Measurements from ENCODE around the gene PACS2.

PACS2 gene

DNA sequence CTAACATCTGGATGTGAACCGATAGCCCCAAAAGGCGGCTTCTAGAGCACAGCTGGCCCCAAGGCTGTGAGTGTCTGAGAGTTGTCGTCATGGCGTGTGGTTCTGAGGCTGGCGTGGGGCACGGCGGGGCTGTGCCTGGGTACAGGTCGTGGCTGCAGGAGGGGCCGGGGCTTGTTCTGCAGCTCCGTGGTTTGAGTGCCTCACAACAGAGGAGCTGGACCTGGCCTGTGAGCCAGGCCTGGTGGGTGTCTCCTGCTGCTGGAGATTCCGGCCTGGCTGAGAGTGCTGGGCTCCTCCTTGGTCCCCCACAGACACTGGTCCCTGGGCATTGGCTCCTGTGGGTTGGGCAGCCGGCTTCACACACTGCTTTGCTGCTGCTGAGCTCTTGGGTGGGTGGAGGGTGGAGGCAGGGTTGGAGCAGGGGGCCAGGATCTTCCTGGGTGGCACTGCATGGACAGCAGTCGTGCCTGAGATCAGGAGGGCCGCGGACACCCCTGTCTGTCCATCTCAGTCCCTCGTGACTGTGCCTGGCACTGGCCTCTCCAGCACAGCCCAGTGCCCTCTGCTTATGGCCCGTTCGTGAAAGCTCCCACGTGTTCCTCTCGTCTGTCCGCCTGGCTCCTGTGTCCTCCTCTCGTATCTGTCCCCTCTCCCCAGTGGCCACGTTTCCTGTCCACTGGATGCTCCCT, 52.0 kb downstream of the PACS2 start:
- no peaks in the 10 kb centered on the region for H3K9me2 ChIP-seq (replicated peaks; ENCODE audit: low read depth, low read length)
- no peaks in the 10 kb centered on the region for H3K27me3 ChIP-seq (ENCODE audit: insufficient read depth, low read length, poor library complexity, severe bottlenecking)
- no peaks in the 10 kb centered on the region for H3K79me2 ChIP-seq (ENCODE audit: insufficient read depth, low read length)
- no peaks in the 10 kb centered on the region for H3F3A ChIP-seq (ENCODE audit: low read depth)
- no peak overlapping the region for H2AFZ ChIP-seq (ENCODE audit: low read length)
- no peaks in the 10 kb centered on the region for H3K9me3 ChIP-seq (ENCODE audit: insufficient read depth, low read depth, low read length)
- H3K4me1 ChIP-seq (ENCODE audit: insufficient read depth, low read length, poor library complexity, severe bottlenecking) = no peaks in the 10 kb centered on the region
- no peak overlapping the region for H3K4me3 ChIP-seq (ENCODE audit: low read length, poor library complexity, severe bottlenecking)
- no peak overlapping the region for H3K9ac ChIP-seq (ENCODE audit: low read depth, low read length, poor library complexity, severe bottlenecking)
- no peaks in the 10 kb centered on the region for H4K20me1 ChIP-seq (ENCODE audit: insufficient read depth, low read length, poor library complexity, severe bottlenecking)
- H3K36me3 ChIP-seq (ENCODE audit: insufficient read depth, low read length) = no peaks in the 10 kb centered on the region
- no peak overlapping the region for H3K4me2 ChIP-seq (ENCODE audit: low read depth, low read length, poor library complexity, severe bottlenecking)
- TF ChIP-seq, protein P1, sequence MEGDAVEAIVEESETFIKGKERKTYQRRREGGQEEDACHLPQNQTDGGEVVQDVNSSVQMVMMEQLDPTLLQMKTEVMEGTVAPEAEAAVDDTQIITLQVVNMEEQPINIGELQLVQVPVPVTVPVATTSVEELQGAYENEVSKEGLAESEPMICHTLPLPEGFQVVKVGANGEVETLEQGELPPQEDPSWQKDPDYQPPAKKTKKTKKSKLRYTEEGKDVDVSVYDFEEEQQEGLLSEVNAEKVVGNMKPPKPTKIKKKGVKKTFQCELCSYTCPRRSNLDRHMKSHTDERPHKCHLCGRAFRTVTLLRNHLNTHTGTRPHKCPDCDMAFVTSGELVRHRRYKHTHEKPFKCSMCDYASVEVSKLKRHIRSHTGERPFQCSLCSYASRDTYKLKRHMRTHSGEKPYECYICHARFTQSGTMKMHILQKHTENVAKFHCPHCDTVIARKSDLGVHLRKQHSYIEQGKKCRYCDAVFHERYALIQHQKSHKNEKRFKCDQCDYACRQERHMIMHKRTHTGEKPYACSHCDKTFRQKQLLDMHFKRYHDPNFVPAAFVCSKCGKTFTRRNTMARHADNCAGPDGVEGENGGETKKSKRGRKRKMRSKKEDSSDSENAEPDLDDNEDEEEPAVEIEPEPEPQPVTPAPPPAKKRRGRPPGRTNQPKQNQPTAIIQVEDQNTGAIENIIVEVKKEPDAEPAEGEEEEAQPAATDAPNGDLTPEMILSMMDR (conservative IDR thresholded peaks at IDR 0.05; ENCODE audit: low read length) = no peak
- no peak for TF ChIP-seq EZH2phosphoT487 (IDR thresholded peaks at IDR 0.05; ENCODE audit: borderline replicate concordance)

DNA sequence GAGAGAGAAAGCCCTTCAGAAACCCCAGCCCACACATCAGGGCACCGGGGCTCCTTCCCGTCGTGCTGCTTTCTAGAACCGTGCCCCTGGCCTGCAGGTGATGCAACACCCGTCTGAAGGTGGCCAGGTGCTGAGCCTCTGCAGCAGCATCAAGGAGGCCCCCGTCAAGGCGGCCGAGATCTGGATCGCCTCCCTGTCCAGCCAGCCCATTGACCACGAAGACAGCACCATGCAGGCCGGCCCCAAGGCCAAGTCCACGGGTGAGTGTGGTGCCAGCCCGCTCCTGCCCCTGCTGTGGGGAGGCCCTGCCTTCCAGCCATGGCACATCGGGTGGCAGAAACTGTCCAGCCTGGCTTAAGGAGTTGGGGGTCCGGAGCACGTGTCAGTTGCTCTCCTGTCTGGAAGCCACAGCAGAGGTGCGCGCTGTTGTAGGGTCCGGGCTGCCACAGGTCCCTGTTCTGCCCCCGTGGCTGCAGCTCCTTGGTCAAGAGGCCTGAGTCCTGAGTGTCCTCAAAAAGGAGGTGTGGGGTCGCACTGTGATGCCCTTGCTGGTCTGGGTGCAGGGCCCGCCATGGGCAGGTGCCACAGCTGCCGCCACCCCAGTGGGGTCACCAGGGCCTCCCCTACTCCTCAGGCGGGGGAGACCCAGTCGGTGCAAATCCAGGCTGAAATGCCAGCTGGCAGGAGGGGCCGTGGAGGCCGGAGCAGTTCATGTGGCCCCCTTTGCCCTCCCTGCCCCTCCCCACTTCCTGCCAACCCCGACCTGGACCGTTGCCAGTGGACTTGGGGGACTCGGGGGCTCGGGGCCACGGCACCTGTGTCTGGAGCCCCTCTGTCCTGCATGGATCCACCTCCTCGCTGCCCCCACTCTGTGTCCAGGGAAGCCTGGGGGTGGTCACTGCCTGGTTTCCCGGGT, 52.8 kb downstream of the PACS2 start:
- Histone ChIP-seq H3K4me3 (ENCODE audit: low read length, poor library complexity, severe bottlenecking) (no peak overlapping the region), H3K79me2 (ENCODE audit: insufficient read depth, low read length) (no peaks in the 10 kb centered on the region), H2AFZ (ENCODE audit: low read length) (no peak overlapping the region), H4K20me1 (ENCODE audit: insufficient read depth, low read length, poor library complexity, severe bottlenecking) (no peaks in the 10 kb centered on the region), H3K4me2 (ENCODE audit: low read depth, low read length, poor library complexity, severe bottlenecking) (no peak overlapping the region), H3K9me2 (replicated peaks; ENCODE audit: low read depth, low read length) (no peaks in the 10 kb centered on the region), H3K36me3 (ENCODE audit: insufficient read depth, low read length) (no peaks in the 10 kb centered on the region), H3K4me1 (ENCODE audit: insufficient read depth, low read length, poor library complexity, severe bottlenecking) (no peaks in the 10 kb centered on the region), H3K9ac (ENCODE audit: low read depth, low read length, poor library complexity, severe bottlenecking) (no peak overlapping the region), H3K27me3 (ENCODE audit: insufficient read depth, low read length, poor library complexity, severe bottlenecking) (no peaks in the 10 kb centered on the region), H3F3A (ENCODE audit: low read depth) (no peaks in the 10 kb centered on the region), H3K9me3 (ENCODE audit: insufficient read depth, low read depth, low read length) (no peaks in the 10 kb centered on the region)
- TF ChIP-seq, protein P1 (conservative IDR thresholded peaks at IDR 0.05; ENCODE audit: low read length) = no peak
- no peak for TF ChIP-seq EZH2phosphoT487 (IDR thresholded peaks at IDR 0.05; ENCODE audit: borderline replicate concordance)

DNA sequence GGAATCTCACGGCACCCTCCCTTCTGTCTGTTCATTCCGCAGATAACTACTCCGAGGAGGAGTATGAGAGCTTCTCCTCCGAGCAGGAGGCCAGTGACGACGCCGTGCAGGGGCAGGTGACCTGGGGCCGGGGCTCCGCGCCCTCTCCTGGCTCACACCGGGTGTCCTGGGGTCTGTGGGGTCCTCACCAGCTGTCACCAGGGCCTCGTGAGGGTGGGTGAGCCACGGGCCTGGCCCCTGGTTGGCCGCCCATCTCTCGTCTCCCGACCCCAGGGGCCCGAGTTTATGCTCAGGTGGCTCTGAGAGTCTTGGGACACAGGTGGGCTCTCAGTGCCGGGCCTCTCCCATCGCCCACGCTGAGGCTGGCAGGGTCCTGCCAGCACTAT, 53.5 kb downstream of the PACS2 start:
- no peaks in the 10 kb centered on the region for H4K20me1 ChIP-seq (ENCODE audit: insufficient read depth, low read length, poor library complexity, severe bottlenecking)
- no peaks in the 10 kb centered on the region for H3K9me3 ChIP-seq (ENCODE audit: insufficient read depth, low read depth, low read length)
- no peak overlapping the region for H2AFZ ChIP-seq (ENCODE audit: low read length)
- H3K4me2 ChIP-seq (ENCODE audit: low read depth, low read length, poor library complexity, severe bottlenecking) = no peak overlapping the region
- no peaks in the 10 kb centered on the region for H3K79me2 ChIP-seq (ENCODE audit: insufficient read depth, low read length)
- no peaks in the 10 kb centered on the region for H3K27me3 ChIP-seq (ENCODE audit: insufficient read depth, low read length, poor library complexity, severe bottlenecking)
- no peaks in the 10 kb centered on the region for H3K9me2 ChIP-seq (replicated peaks; ENCODE audit: low read depth, low read length)
- no peaks in the 10 kb centered on the region for H3K4me1 ChIP-seq (ENCODE audit: insufficient read depth, low read length, poor library complexity, severe bottlenecking)
- no peak for TF ChIP-seq EZH2phosphoT487 (IDR thresholded peaks at IDR 0.05; ENCODE audit: borderline replicate concordance)
- TF ChIP-seq, protein P1 (conservative IDR thresholded peaks at IDR 0.05; ENCODE audit: low read length) = no peak
- H3K36me3 ChIP-seq (ENCODE audit: insufficient read depth, low read length) = no peaks in the 10 kb centered on the region
- no peak overlapping the region for H3K4me3 ChIP-seq (ENCODE audit: low read length, poor library complexity, severe bottlenecking)
- no peak overlapping the region for H3K9ac ChIP-seq (ENCODE audit: low read depth, low read length, poor library complexity, severe bottlenecking)
- no peaks in the 10 kb centered on the region for H3F3A ChIP-seq (ENCODE audit: low read depth)
